KOPT-K1 (cell line): ENCODE results near the gene ALKBH6.
"Not testable (repeated sequence)": the region's sequence is repeated elsewhere in the genome, so short reads cannot be mapped to it uniquely, and the experiment has no call there.

Experiments used
- H3K27ac ChIP-seq: fragments of 200-600 bp; sonication (generic); 2 replicates; pipeline ENCODE4 v1.5.1; 2016; ENCODE audit warnings: antibody characterized with exemption, mild to moderate bottlenecking, low read depth, low read length; ENCODE audit not compliant: poor library complexity, severe bottlenecking
- H3K36me3 ChIP-seq: fragments of 200-600 bp; sonication (generic); 2 replicates; pipeline ENCODE4 v1.5.1; 2017; ENCODE audit warnings: antibody characterized with exemption, mild to moderate bottlenecking, low read length, moderate library complexity; ENCODE audit not compliant: insufficient read depth
- H3K9me3 ChIP-seq: fragments of 200-600 bp; sonication (generic); 2 replicates; pipeline ENCODE4 v1.5.1; 2017; ENCODE audit warnings: antibody characterized with exemption, low read length, mild to moderate bottlenecking; ENCODE audit not compliant: insufficient read depth, poor library complexity, severe bottlenecking

The ALKBH6 gene

GRCh38 chr19:35990771-35991730 lies 23.0 kb downstream of the ALKBH6 start:
- H3K9me3 ChIP-seq: peaks cover 11% of the 10 kb centered on the region
- H3K27ac ChIP-seq: no peak overlapping the region
- H3K36me3 ChIP-seq: no peaks in the 10 kb centered on the region

DNA sequence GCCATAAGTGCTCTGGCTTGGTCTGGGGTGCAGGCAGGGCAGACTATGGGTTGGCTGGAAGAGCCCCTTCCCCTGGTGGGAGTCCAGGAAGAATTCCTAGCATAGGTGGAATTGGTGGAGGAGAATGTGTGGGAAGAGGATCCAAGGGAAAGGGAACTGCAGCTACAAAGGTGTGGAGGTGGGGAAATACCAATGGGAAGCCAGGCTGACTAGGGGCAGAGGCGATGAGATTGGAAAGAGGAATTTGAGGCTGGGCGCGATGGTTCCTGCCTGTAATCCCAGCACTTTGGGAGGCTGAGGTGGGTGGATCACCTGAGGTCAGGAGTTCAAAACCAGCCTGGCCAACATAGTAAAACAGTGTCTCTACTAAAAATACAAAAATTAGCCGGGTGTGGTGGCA lies 23.9 kb downstream of the ALKBH6 start:
- peaks cover 11% of the 10 kb centered on the region for H3K9me3 ChIP-seq
- no peak overlapping the region for H3K27ac ChIP-seq
- no peaks in the 10 kb centered on the region for H3K36me3 ChIP-seq

- Histone ChIP-seq H3K9me3 (peaks cover 11% of the 10 kb centered on the region), H3K36me3 (no peaks in the 10 kb centered on the region), H3K27ac (no peak overlapping the region)
Observed at GRCh38 chr19:35988824-35989223, 25.2 kb downstream of the ALKBH6 start.

DNA sequence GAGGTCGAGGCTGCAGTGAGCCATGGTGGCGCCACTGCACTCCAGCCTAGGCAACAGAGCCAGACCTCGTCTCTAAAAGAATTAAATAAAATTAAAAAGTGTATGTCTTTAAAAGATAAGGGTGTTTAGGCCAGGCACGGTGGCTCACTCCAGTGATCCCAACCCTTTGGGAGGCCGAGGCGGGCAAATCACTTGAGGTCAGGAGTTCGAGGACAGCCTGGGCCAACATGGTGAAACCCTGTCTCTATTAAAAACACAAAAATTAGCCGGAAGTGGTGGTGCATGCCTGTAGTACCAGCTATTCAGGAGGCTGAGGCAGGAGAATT lies 26.5 kb downstream of the ALKBH6 start:
- no peaks in the 10 kb centered on the region for H3K36me3 ChIP-seq
- peaks cover 11% of the 10 kb centered on the region for H3K9me3 ChIP-seq
- H3K27ac ChIP-seq: no peak overlapping the region

- peaks cover 11% of the 10 kb centered on the region for H3K9me3 ChIP-seq
- no peak overlapping the region for H3K27ac ChIP-seq
- no peaks in the 10 kb centered on the region for H3K36me3 ChIP-seq
Observed at GRCh38 chr19:35986664-35987570, 27.1 kb downstream of the ALKBH6 start.

DNA sequence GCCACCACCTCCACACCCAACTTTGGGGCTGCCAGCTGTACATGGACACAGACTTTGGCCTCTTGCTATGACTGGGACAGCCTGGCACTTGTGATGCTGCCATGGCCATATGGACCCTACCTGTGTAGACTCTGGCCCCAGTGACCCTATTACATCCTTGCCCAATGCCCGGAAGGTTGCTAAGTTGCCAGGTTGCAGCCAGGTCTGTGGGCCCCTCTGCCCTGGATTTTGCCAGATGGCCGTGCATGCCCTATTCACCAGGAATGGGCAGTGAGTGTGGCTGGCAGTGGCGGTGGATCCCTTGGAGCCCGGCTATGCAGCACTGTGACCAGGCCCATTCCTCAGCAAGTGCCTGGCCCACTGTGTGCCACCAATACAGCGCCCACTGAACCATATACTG lies 27.9 kb downstream of the ALKBH6 start:
- Histone ChIP-seq H3K27ac (no peak overlapping the region), H3K9me3 (peaks cover 11% of the 10 kb centered on the region), H3K36me3 (no peaks in the 10 kb centered on the region)

DNA sequence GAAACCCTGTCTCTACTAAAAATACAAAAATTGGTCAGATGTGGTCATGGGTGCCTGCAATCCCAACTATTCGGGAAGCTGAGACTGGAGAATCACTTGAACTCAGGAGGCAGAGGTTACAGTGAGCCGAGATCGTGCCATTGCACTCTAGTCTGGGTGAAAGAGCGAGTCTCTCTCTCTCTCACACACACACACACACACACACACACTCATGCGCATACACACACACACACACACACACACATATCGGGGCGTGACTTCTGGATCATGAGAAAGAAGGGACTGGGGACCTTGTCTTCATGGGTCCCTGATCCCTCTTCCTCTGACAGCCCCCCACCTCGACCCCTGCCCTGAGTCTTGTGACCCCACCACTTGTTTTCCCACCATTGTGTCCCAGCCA lies 30.8 kb downstream of the ALKBH6 start:
- Histone ChIP-seq H3K9me3 (no peaks in the 10 kb centered on the region), H3K36me3 (no peaks in the 10 kb centered on the region), H3K27ac (no peak overlapping the region)

- not testable (repeated sequence) for H3K27ac ChIP-seq, H3K9me3 ChIP-seq, H3K36me3 ChIP-seq
Observed at GRCh38 chr19:35980997-35981396, 33.0 kb downstream of the ALKBH6 start.

DNA sequence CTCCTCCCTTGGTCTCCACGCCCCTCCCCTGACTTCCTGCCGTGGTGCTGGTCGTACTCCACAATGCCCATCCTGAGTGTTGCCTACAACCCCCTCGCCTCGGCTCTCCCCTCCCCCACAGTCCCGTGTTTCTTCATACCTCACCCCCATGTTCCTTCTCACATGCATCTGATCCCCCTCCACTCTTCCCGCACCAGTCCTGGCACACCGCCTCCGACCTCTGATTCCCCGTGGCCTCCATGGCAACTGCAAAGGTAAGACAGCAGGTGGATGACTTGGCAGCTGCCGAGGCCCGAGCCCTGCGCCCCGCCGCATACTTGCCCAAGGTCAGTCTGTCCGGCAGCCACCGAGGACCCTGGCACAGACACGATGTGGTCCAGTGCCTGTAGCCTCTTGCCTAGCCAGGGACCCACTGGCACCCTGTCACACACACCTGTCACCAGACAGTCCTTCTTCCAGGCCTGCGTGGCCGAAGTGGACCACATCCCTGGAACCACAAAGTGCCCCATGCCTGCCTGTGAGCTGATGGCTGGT lies 35.1 kb downstream of the ALKBH6 start:
- no peak overlapping the region for H3K27ac ChIP-seq
- no peaks in the 10 kb centered on the region for H3K9me3 ChIP-seq
- H3K36me3 ChIP-seq: no peaks in the 10 kb centered on the region

GRCh38 chr19:35978271-35978670 lies 35.7 kb downstream of the ALKBH6 start:
- H3K36me3 ChIP-seq: no peaks in the 10 kb centered on the region
- H3K27ac ChIP-seq: no peak overlapping the region
- H3K9me3 ChIP-seq: no peaks in the 10 kb centered on the region

- no peaks in the 10 kb centered on the region for H3K9me3 ChIP-seq
- H3K36me3 ChIP-seq: no peaks in the 10 kb centered on the region
- no peak overlapping the region for H3K27ac ChIP-seq
Observed at GRCh38 chr19:35977446-35978222, 36.4 kb downstream of the ALKBH6 start.

DNA sequence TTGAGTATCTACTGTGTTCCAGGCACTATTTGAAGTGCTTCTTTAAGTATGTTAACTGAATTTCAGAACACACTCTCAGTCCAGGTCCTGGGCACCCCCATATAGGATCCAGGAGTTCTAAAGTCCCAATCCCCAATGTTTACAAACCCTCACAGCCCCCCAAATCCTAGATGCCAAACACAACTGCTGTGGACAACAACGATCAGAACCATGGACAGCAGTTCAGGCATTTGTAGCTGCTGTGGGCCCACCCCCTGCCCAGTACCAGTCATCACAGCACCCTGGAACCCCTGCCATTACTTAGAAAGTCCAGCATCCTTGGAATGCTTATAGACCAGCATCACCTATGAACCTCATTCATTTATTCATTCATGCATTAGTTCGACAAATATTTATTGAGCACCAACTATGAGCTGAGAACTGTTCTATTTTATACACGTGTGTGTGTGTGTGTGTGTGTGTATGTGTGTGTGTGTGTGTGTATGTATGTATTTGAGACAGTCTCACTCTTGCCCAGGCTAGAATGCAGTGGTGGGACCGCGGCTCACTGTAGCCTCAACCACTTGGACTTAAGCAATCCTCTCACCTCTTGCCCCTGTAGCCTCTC lies 38.3 kb downstream of the ALKBH6 start:
- Histone ChIP-seq H3K9me3 (no peaks in the 10 kb centered on the region), H3K27ac (no peak overlapping the region)

DNA sequence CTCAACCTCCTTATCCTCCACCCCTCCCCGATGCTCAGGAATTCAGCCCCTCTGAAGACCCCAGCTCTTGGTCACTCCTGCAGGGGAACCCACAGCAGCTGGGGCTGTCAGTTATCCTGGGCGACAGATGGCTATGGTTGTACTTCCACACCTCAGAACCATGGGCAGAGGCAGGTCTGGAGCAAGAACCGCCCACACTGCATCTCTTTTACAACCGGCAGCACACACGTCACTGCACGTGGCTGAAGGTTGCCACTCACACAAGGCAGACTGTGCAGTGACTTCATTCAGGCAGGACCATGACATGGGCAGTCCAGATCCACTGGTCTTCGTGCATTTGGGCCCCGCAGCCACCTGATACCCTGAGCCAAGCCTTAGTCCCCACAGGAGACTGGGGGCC lies 40.5 kb downstream of the ALKBH6 start:
- Histone ChIP-seq H3K36me3 (no peaks in the 10 kb centered on the region), H3K27ac (no peak overlapping the region), H3K9me3 (no peaks in the 10 kb centered on the region)

More for the DNA sequence above, 38.3 kb downstream of the ALKBH6 start:
- H3K36me3 ChIP-seq: no peaks in the 10 kb centered on the region

DNA sequence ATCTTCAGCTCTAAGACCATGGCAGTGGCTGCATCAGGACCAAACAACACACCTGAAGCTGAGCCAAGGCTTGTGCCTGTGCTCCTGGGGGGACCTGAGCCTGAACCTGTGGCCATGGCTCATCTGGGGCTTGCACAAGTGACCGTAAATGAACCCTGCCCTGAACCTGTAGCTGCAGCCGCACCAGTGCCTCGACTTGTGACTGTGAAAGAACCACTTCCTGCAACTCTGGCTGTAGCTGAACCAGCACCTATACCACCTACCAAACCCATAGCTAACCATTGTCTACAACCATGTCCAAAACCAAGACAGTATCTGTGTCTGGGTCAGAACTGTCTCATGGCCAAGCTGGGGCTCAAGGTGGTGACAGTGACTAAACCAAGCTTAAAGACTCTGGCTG lies 47.2 kb downstream of the ALKBH6 start:
- H3K27ac ChIP-seq: no peak overlapping the region

More for the DNA sequence above, 47.2 kb downstream of the ALKBH6 start:
- Histone ChIP-seq H3K36me3 (no peaks in the 10 kb centered on the region), H3K9me3 (no peaks in the 10 kb centered on the region)
